GM19372 (cell line): ENCODE measurements around the gene SLC38A10.
"Not testable (repeated sequence)": the region's sequence is repeated elsewhere in the genome, so short reads cannot be mapped to it uniquely, and the experiment has no call there.

Source experiments
- ATAC-seq: cut with Tn5 transposase; IDR thresholded peaks from one replicate; pipeline ENCODE4 v1.9.1; 2021; ENCODE audit warnings: mild to moderate bottlenecking, low read depth, moderate library complexity; ENCODE audit not compliant: unreplicated experiment

Gene SLC38A10

GRCh38 chr17:81314398-81315081 is 19.4 kb upstream of the SLC38A10 start:
- no peak for ATAC-seq

GRCh38 chr17:81313776-81314397 is 18.8 kb upstream of the SLC38A10 start:
- ATAC-seq: no peak

GRCh38 chr17:81312624-81313325 is 17.7 kb upstream of the SLC38A10 start:
- no peak for ATAC-seq

GRCh38 chr17:81311946-81312345 is 16.8 kb upstream of the SLC38A10 start:
- no peak for ATAC-seq

- ATAC-seq: no peak
Measured at GRCh38 chr17:81310949-81311550, 15.9 kb upstream of the SLC38A10 start.

- no peak for ATAC-seq
Measured at GRCh38 chr17:81309859-81310839, 15.0 kb upstream of the SLC38A10 start.

GRCh38 chr17:81309140-81309858 is 14.2 kb upstream of the SLC38A10 start:
- ATAC-seq: no peak

- not testable (repeated sequence) for ATAC-seq
Measured at GRCh38 chr17:81308784-81309139, 13.7 kb upstream of the SLC38A10 start.

- no peak for ATAC-seq
Measured at GRCh38 chr17:81307636-81308560, 12.8 kb upstream of the SLC38A10 start.

GRCh38 chr17:81306898-81307510 is 11.9 kb upstream of the SLC38A10 start:
- no peak for ATAC-seq

GRCh38 chr17:81306491-81306890 is 11.4 kb upstream of the SLC38A10 start:
- ATAC-seq: no peak

GRCh38 chr17:81305051-81305630 is 10.0 kb upstream of the SLC38A10 start:
- no peak for ATAC-seq

GRCh38 chr17:81304196-81305015 is 9.3 kb upstream of the SLC38A10 start:
- no peak for ATAC-seq

GRCh38 chr17:81303385-81303784 is 8.3 kb upstream of the SLC38A10 start:
- ATAC-seq: no peak

- no peak for ATAC-seq
Measured at GRCh38 chr17:81302861-81303333, 7.8 kb upstream of the SLC38A10 start.

- ATAC-seq: no peak
Measured at GRCh38 chr17:81302324-81302723, 7.2 kb upstream of the SLC38A10 start.
